Cardiac septum (tissue), 1 donor: ENCODE measurements around the gene IGF2BP3. TPM values are rescaled to one million over a fixed set of nuclear protein-coding genes. Genes with fewer than 3 reads are reported as not detected.
"Not testable (repeated sequence)": the region's sequence is repeated elsewhere in the genome, so short reads cannot be mapped to it uniquely, and the experiment has no call there.

ENCODE experiments used
- DNase-seq: peaks from one replicate; pipeline ENCODE4 v3.0.0-alpha.2; 2020; ENCODE audit warnings: low spot score
- intact Hi-C: fragments of 100-400 bp; cut with DNase I; formaldehyde crosslinking; loops from one replicate; pipeline ENCODE4 v1.14.0; 2022
- total RNA-seq: library from RNA; stranded (reverse); fragmentation: NEBNext Ultra II Directional; extraction: Animal tissue kit (Norgen Biotek cat#: 25700); gene quantifications from one replicate; pipeline ENCODE4 v1.2.1, GENCODE V29; 2021
- donor health status: DM: no; HTN: no; CAD: no.

IGF2BP3 gene
- total RNA-seq, 1 donor from 2014 or later: 0.16 TPM

DNA sequence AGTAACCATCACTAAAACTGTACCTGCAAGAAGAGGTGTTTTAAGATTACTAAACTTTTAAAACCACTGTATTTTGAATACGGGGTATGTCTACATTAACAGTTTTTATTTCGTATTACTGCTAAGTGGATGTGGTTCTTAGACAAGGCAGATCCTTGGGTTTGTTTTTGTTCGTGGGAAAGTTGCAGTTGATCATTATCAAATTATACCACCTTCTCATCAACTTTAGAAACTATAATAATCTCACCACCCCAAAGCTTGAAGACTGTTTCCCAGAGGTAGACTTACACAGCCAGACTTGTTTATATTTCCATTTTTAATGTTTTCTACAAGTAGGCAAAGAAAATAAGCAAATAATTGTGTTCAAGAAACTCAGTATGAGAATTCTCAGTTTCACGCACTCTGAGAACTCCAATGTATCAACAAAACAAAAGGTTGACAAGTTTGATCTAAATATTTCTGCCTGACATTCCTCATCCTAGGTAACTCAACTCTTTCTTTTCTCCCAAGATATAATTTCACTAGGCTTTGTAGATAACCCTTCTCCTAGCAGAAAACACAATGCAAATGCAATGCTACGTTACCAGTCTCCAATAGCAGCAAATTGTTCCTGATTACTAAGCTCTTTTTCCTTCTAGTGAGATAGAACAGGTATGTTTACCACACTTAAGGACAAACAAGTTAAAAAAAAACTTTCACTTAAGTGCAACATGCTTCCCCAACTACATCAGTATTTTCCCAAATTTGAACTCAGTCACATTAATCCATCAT lies 36.0 kb downstream of the IGF2BP3 start:
- intact Hi-C loops: no loop called here
- DNase-seq: no peak

GRCh38 chr7:23431702-23432199 lies 38.5 kb downstream of the IGF2BP3 start:
- DNase-seq: no peak
- intact Hi-C loops: no loop called here

- intact Hi-C loops: no loop called here
- no peak for DNase-seq
These were observed 39.4 kb downstream of the IGF2BP3 start for GRCh38 chr7:23430893-23431259.

DNA sequence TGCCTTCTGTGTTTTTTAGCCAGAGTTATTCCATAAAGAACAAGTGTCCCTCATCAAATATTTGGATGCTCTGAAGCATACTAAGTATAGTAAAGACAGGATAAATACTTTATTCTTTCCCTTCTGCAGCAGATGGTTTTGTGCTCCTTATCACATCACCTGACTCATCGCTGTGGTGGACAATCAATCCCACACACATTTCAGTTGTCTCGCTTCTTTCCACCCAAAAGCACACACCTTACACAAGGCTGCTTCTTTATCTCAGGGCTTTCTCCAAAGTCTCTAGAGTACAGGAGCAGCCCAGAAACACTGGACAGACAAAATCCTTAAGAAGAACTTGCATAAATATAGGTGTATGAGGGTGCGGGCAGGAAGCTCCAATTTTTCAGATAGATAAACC lies 43.4 kb downstream of the IGF2BP3 start:
- DNase-seq: no peak
- intact Hi-C loops: no loop called here

DNA sequence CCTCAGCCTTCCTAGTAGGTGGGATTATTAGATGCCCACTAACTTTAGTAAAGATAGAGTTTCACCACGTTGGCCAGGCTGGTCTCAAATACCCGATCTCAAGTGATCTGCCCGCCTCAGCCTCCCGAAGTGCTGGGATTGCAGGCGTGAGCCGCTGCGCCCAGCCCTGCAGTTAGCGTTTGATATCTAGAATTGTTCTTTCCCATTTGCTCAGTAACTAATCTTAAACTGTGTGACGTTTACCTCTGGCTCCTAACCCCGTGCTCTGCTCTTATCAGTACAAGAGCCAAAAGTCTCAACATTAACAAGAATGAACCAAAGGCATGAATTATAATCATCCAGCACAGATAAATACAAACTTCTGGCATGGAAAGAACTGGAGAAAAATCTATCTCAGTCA lies 47.4 kb downstream of the IGF2BP3 start:
- intact Hi-C loops: no loop called here
- DNase-seq: no peak

DNA sequence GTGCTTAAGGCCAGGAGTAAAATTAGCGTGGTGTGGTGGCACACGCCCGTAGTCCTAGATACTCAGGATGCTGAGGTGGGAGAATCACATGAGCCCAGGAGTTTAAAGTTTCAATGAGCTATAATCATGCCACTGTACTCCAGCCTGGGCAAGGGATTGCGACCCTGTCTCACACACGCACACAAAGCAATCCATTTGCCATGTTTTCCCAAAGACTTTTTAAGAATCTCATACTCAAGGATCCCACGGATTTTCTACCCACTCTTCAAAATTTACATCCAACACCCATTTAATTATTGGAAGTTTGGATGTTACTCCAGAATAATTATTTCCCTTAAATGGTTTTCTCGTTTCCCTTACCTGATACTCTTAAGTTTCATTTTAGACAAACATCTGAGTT lies 47.9 kb downstream of the IGF2BP3 start:
- DNase-seq: no peak
- intact Hi-C loops: no loop called here

DNA sequence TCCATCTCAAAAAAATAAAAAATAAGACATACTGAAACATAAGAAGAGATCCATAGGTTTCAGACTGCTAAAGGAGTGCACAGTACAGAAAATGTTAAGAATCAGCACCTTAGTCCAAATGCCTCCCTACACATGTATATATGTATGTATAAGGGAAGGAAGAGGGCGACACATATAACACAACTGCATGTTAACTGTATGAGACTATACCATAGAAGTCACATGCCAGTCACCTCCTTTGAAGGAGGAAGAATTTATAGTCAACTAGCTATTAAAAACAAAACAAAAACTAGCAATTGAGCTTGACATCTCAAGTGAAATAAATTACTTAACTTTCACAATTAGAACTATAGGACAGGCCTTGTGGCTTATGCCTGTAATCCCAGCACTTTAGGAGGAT lies 50.4 kb downstream of the IGF2BP3 start:
- intact Hi-C loops: no loop called here
- no peak for DNase-seq

GRCh38 chr7:23419160-23419559 lies 51.1 kb downstream of the IGF2BP3 start:
- no peak for DNase-seq
- intact Hi-C loops: no loop called here

DNA sequence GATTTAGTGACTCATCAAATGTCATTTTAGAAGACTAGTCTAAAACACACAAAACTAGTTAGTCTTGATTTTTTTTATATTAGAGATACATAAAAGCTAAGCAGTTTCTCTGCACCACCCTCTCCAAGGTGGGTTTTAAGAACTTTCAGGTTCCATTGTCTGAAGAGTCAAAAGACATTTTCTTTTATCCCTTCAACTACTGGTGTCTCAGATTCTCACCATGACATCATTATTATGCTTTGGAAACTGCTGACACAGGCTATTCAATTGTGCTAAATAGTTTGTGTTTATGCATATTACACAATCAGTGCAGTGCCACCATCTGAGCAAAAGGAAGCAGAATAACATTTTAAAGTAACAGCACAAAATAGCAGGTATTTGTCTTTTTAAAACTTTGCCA lies 52.2 kb downstream of the IGF2BP3 start:
- intact Hi-C loops: no loop called here
- no peak for DNase-seq

DNA sequence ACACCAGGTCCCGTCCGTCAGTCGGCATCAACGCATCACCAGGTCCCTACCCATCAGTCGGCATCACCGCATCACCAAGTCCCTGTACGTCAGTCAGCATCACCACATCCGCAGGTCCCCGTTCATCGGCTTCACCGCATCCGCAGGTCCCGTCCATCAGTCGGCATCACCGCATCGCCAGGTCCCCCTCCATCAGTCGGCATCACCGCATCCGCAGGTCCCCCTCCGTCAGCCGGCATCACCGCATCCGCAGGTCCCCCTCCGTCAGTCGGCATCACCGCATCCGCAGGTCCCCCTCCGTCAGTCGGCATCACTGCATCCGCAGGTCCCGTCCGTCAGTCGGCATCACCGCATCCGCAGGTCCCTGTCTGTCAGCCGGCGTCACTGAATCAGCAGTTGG lies 55.1 kb downstream of the IGF2BP3 start:
- intact Hi-C loops: no loop called here
- no peak for DNase-seq

GRCh38 chr7:23410446-23411183 lies 59.7 kb downstream of the IGF2BP3 start:
- no peak for DNase-seq
- intact Hi-C loops: no loop called here

DNA sequence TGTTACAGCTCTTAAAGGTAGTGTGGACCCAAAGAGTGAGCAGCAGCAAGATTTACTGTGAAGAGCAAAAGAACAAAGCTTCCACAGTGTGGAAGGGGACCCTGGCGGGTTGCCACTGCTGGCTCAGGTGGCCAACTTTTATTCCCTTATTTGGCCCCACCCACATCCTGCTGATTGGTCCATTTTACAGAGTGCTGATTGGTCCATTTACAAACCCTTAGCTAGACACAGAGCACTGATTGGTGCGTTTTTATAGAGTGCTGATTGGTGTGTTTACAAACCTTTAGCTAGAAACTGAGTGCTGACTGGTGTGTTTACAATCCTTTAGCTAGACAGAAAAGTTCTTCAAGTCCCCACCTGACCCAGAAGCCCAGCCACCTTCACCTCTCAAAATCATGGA lies 63.7 kb downstream of the IGF2BP3 start:
- intact Hi-C loops, DNase-seq: not testable (repeated sequence)

DNA sequence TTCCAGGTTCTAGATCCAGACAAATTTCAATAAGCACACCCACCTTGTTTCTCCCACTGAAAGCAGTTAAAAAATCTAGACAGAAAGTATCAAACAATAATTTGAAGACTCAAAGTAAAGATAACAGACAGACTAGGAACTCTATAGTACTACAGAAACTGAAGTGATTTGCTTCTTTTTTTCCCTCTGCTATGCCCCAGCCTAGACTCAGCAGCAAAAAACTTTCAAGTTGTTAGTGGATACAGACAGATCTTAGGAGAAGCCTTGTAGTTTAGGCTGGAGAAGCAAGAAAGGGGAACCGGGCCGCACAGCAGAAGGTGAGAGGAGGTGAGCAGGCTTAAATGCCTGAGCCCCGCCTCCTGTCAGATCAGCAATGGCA lies 65.1 kb downstream of the IGF2BP3 start:
- DNase-seq: no peak
- intact Hi-C loops: no loop called here

DNA sequence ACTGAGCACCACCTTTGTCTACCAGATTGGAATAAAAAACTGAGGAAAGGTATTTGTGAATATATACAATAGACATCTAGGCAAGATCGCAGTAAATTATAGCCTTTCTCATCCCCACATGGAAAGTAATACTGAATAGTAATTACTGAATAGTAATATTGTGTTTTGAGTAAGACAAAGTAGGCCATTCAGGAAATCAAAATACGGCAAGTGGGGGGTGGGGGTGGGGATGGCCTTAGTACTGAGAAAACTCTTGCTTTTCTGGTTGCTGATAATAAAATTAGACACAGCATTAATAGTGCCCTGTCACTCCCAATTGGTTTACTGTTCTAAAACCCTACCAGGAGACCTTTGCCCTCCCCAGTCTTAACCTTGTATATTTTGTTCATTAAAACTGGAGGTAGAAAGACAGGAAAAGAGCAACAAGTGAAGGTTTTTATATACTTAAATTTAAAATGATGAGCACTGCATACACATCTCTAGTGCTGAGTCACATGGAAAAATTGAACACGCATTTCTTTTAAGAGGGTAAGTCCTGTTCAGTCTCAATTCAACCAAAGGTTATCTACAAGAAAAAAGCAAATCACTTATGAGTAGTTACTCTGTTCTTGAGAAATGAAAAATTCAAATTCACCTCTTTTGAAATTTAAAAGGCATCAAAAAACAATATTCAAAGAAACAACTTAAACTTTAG lies 65.6 kb downstream of the IGF2BP3 start:
- DNase-seq: no peak
- intact Hi-C loops: no loop called here

GRCh38 chr7:23403970-23404369 lies 66.3 kb downstream of the IGF2BP3 start:
- intact Hi-C loops: no loop called here

DNA sequence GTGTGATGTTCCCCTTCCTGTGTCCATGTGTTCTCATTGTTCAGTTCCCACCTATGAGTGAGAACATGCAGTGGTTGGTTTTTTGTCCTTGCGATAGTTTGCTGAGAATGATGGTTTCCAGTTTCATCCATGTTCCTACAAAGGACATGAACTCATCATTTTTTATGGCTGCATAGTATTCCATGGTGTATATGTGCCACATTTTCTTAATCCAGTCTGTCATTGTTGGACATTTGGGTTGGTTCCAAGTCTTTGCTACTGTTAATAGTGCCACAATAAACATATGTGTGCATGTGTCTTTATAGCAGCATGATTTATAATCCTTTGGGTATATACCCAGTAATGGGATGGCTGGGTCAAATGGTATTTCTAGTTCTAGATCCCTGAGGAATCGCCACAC lies 72.2 kb downstream of the IGF2BP3 start:
- intact Hi-C loops, DNase-seq: not testable (repeated sequence)

More at GRCh38 chr7:23403970-23404369, 66.3 kb downstream of the IGF2BP3 start:
- DNase-seq: no peak

DNA sequence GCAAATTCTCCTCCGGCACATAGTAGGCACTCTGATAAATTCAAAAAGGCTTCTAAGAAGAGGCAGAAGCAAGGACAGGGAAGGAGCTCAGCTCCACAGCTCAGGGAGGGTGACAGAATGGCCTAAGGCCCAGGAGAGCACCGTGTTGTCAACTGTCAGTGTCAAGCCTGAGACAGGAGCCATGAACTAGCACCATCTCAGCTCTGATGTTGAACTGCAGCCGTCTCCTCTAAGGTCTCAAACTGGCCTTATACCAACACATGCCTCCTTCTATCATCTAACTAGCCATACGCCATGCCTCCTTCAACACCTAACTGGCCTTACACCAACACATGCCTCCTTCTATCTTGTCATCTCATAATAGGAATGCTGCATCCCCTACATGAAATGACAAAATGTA lies 73.0 kb downstream of the IGF2BP3 start:
- intact Hi-C loops: no loop called here

GRCh38 chr7:23396222-23397015 lies 73.9 kb downstream of the IGF2BP3 start:
- no peak for DNase-seq
- intact Hi-C loops: no loop called here

More for the DNA sequence above, 73.0 kb downstream of the IGF2BP3 start:
- no peak for DNase-seq

- DNase-seq: no peak
- intact Hi-C loops: no loop called here
These were observed 75.7 kb downstream of the IGF2BP3 start for GRCh38 chr7:23394488-23395171.
